IMR-90 (cell line): ENCODE data around the gene MICAL3.

Source experiments
- CTCF ChIP-seq: conservative IDR thresholded peaks from 2 replicates; pipeline ENCODE4 v1.5.1; 2012; ENCODE audit warnings: mild to moderate bottlenecking, low read depth, low read length, improper control_type of control experiment
- POLR2A ChIP-seq: IDR thresholded peaks from 2 replicates; pipeline ENCODE4 v1.6.1; 2012; ENCODE audit warnings: mild to moderate bottlenecking, low read depth, low read length
- RAD21 ChIP-seq: IDR thresholded peaks from 2 replicates; pipeline ENCODE4 v1.6.1; 2012; ENCODE audit warnings: low read length, improper control_type of control experiment
- RFX5 ChIP-seq: IDR thresholded peaks from 2 replicates; pipeline ENCODE4 v1.8.0; 2012; ENCODE audit warnings: low read depth, mild to moderate bottlenecking, low read length, moderate library complexity
- TF ChIP-seq, protein P1 (sequence below): fragments of 150-350 bp; IDR thresholded peaks from 2 replicates; pipeline ENCODE4 v1.6.1; 2016; ENCODE audit warnings: low read depth, mild to moderate bottlenecking, low read length, moderate library complexity, borderline replicate concordance

DNA sequence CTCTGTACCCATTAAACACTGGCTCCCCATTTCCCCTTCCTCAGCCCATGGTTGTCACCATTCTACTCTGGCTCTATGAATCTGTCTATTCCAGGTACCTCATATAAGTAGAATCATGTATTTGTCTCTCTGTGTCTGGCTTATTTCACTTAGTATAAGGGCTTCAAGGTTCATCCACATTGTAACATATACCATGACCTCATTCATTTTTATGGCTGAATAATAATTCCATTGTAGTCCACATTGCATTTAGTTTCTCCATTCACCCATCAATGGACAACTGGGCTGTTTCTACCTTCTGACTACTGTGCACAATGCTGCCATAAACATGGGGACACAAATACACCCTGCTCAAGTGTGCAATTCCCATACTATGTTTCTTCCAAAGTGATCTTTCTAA lies 97.3 kb downstream of the MICAL3 start:
- TF ChIP-seq, protein P1, sequence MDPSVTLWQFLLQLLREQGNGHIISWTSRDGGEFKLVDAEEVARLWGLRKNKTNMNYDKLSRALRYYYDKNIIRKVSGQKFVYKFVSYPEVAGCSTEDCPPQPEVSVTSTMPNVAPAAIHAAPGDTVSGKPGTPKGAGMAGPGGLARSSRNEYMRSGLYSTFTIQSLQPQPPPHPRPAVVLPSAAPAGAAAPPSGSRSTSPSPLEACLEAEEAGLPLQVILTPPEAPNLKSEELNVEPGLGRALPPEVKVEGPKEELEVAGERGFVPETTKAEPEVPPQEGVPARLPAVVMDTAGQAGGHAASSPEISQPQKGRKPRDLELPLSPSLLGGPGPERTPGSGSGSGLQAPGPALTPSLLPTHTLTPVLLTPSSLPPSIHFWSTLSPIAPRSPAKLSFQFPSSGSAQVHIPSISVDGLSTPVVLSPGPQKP: no peak
- no peak for TF ChIP-seq POLR2A
- no peak for TF ChIP-seq RFX5
- no peak for TF ChIP-seq CTCF
- TF ChIP-seq RAD21: no peak
